Measurements from ENCODE around the gene PRDX5.

DNA sequence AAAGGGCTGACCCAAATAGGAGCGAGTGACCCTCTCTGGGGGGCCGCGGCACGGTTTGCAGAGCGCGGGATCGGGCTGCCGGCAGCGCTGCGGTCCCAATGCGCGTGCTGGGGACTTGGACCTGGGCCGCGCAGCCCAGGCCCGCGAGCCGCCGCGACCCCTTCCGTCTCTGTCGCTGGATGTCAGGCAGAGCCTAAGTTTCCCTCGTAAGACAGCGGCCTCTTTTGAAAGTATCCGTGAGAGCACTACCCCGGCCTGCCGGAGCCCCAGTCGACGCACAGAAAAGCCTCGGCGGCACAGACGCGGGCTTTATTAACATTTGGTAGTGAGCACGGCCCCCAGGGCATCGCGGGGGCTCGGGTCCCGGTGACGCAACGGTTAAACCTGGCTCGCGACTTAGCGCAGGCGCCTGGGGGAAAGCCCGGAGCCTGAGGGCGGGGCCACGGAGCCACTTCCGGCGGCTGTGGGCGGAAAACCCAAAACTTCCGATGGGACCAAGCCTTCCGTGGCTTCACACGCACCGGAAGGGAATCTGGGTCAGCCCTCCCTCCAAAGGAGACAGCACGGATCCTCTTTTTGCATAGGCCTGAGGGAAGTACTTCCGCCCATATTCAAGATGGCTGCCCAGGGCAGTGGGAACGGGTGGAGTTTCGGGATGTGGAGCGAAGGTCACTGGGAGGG, 48.2 kb upstream of the PRDX5 start:
- TF ChIP-seq, protein P1, sequence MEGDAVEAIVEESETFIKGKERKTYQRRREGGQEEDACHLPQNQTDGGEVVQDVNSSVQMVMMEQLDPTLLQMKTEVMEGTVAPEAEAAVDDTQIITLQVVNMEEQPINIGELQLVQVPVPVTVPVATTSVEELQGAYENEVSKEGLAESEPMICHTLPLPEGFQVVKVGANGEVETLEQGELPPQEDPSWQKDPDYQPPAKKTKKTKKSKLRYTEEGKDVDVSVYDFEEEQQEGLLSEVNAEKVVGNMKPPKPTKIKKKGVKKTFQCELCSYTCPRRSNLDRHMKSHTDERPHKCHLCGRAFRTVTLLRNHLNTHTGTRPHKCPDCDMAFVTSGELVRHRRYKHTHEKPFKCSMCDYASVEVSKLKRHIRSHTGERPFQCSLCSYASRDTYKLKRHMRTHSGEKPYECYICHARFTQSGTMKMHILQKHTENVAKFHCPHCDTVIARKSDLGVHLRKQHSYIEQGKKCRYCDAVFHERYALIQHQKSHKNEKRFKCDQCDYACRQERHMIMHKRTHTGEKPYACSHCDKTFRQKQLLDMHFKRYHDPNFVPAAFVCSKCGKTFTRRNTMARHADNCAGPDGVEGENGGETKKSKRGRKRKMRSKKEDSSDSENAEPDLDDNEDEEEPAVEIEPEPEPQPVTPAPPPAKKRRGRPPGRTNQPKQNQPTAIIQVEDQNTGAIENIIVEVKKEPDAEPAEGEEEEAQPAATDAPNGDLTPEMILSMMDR (IDR thresholded peaks at IDR 0.05), result no peak
- TF ChIP-seq ZFX (IDR thresholded peaks at IDR 0.05; ENCODE audit: borderline replicate concordance), result no peak

All from 22Rv1 (cell line).